ENCODE data around the gene FBL.
A peak's percentile ranks its signal among the peaks of the same experiment; 100 is the strongest.
"Not testable (repeated sequence)": the region's sequence is repeated elsewhere in the genome, so short reads cannot be mapped to it uniquely, and the experiment has no call there.

The FBL gene

GRCh38 chr19:39845933-39846677 lies at the start of gene FBL:
TSS of gene FBL (minus strand) at chr19:39846379. CDS start at chr19:39846300, 79 bp downstream.
- ATAC-seq (peak; percentile 94), DNase-seq (peak; percentile 99)

GRCh38 chr19:39895096-39895495 lies 48.9 kb upstream of the FBL start:
- not testable (repeated sequence) for ATAC-seq, DNase-seq

- DNase-seq, ATAC-seq: not testable (repeated sequence)
Observed at GRCh38 chr19:39894236-39894606, 48.0 kb upstream of the FBL start.

GRCh38 chr19:39893366-39894235 lies 47.4 kb upstream of the FBL start:
- ATAC-seq: not testable (repeated sequence)
- peak; percentile 42 for DNase-seq

GRCh38 chr19:39892506-39892902 lies 46.3 kb upstream of the FBL start:
- ATAC-seq, DNase-seq: not testable (repeated sequence)

GRCh38 chr19:39891660-39892505 lies 45.7 kb upstream of the FBL start:
- not testable (repeated sequence) for DNase-seq, ATAC-seq

GRCh38 chr19:39890755-39891551 lies 44.8 kb upstream of the FBL start:
- DNase-seq: no peak
- ATAC-seq: no peak

- DNase-seq, ATAC-seq: not testable (repeated sequence)
Observed at GRCh38 chr19:39889872-39890754, 43.9 kb upstream of the FBL start.

GRCh38 chr19:39887456-39887951 lies 41.3 kb upstream of the FBL start:
- DNase-seq, ATAC-seq: not testable (repeated sequence)

GRCh38 chr19:39885821-39886554 lies 39.8 kb upstream of the FBL start:
- not testable (repeated sequence) for DNase-seq, ATAC-seq

GRCh38 chr19:39884721-39885120 lies 38.5 kb upstream of the FBL start:
- not testable (repeated sequence) for ATAC-seq, DNase-seq

GRCh38 chr19:39882645-39883044 lies 36.5 kb upstream of the FBL start:
- ATAC-seq, DNase-seq: not testable (repeated sequence)

GRCh38 chr19:39881495-39882110 lies 35.4 kb upstream of the FBL start:
- ATAC-seq (peak; percentile 73), DNase-seq (peak; percentile 39)

GRCh38 chr19:39880241-39880640 lies 34.1 kb upstream of the FBL start:
- ATAC-seq, DNase-seq: not testable (repeated sequence)

- not testable (repeated sequence) for DNase-seq, ATAC-seq
Observed at GRCh38 chr19:39879796-39880195, 33.6 kb upstream of the FBL start.

- ATAC-seq, DNase-seq: not testable (repeated sequence)
Observed at GRCh38 chr19:39878866-39879265, 32.7 kb upstream of the FBL start.

- DNase-seq (no peak), ATAC-seq (no peak)
Observed at GRCh38 chr19:39878398-39878797, 32.2 kb upstream of the FBL start.

- DNase-seq, ATAC-seq: not testable (repeated sequence)
Observed at GRCh38 chr19:39877982-39878381, 31.8 kb upstream of the FBL start.
